Measurements from ENCODE around the gene KANSL1.

- peak; percentile 83 to 88 for TF ChIP-seq CTCF (conservative IDR thresholded peaks at IDR 0.05 in 1 of 2, IDR thresholded peaks at IDR 0.05 in 1 of 2; ENCODE audit: extremely low read depth in 1 of 2, insufficient read depth in 1 of 2, low read depth in 1 of 2, low read length in 2 of 2)
- no peak for TF ChIP-seq EZH2 (IDR thresholded peaks at IDR 0.05; ENCODE audit: borderline replicate concordance, low read length)
These were observed 190.8 kb downstream of the KANSL1 start for GRCh38 chr17:46002311-46002972.
